HepG2 (cell line): ENCODE results near the gene EID3. TPM values are rescaled to one million over a fixed set of nuclear protein-coding genes. Genes with fewer than 3 reads are reported as not detected.

Experiments used
- AGO2 ChIP-seq: fragments of 200-400 bp; formaldehyde crosslinking; optimal IDR thresholded peaks from 2 replicates; pipeline ENCODE3; 2017; ENCODE audit warnings: mild to moderate bottlenecking, low read depth, low read length, moderate library complexity
- BORCS8-MEF2B ChIP-seq: sonication (generic); formaldehyde crosslinking; IDR thresholded peaks from 2 replicates; pipeline ENCODE4 v1.8.0; 2022; ENCODE audit warnings: mild to moderate bottlenecking, missing genetic modification reagents
- FOXK2 ChIP-seq: fragments of 450-650 bp; IDR thresholded peaks from 2 replicates; pipeline ENCODE4 v1.6.1; 2016
- HNRNPL ChIP-seq: fragments of 200-400 bp; formaldehyde crosslinking; IDR thresholded peaks from 2 replicates; pipeline ENCODE4 v1.6.1; 2017; ENCODE audit warnings: mild to moderate bottlenecking, low read depth, low read length
- JUND ChIP-seq: sonication (generic); formaldehyde crosslinking; IDR thresholded peaks from 2 replicates; pipeline ENCODE4 v1.8.0; 2022; ENCODE audit warnings: mild to moderate bottlenecking, missing genetic modification reagents
- MIXL1 ChIP-seq: IDR thresholded peaks from 2 replicates; pipeline ENCODE4 v1.6.1; 2016
- SALL1 ChIP-seq: sonication (generic); formaldehyde crosslinking; IDR thresholded peaks from 2 replicates; pipeline ENCODE4 v1.8.0; 2022; ENCODE audit warnings: mild to moderate bottlenecking, missing genetic modification reagents
- SMYD3 ChIP-seq: sonication (generic); formaldehyde crosslinking; IDR thresholded peaks from 2 replicates; pipeline ENCODE4 v1.8.1; 2023; ENCODE audit warnings: mild to moderate bottlenecking, missing genetic modification reagents
- ZBTB7B ChIP-seq: sonication (generic); formaldehyde crosslinking; IDR thresholded peaks from 2 replicates; pipeline ENCODE4 v1.4.0; 2020; ENCODE audit warnings: missing genetic modification reagents
- polyA plus RNA-seq, 8 experiments: library from polyadenylated mRNA; depleted of rRNA in 3 of 8; stranded (reverse) in 7 of 8; unstranded in 1 of 8; fragments of >200 nt; fragmentation: Illumina TruSeq in 4 of 8; extraction: Trizol in 4 of 8; gene quantifications; 2 replicates each; pipeline versions ENCODE4 v1.2.1 to v1.2.3, GENCODE V29; 2011 to 2016; ENCODE audit warnings: low read depth in 4 of 8, missing spikeins in 1 of 8, mixed read lengths in 1 of 8; ENCODE audit not compliant: insufficient read depth in 1 of 8
- total RNA-seq, 5 experiments: library from RNA; depleted of rRNA; stranded (reverse); fragments of >200 nt; fragmentation: Illumina TruSeq; extraction: Trizol; gene quantifications; 2 replicates each; pipeline ENCODE4 v1.2.3, GENCODE V29; 2016; ENCODE audit warnings: low read depth in 1 of 5
- TF ChIP-seq, protein P1 (sequence below): sonication (generic); formaldehyde crosslinking; IDR thresholded peaks from 2 replicates; pipeline ENCODE4 v1.5.0; 2020; ENCODE audit warnings: missing genetic modification reagents
- TF ChIP-seq, protein P2 (sequence below): sonication (generic); formaldehyde crosslinking; IDR thresholded peaks from 2 replicates; pipeline ENCODE4 v1.4.0; 2020; ENCODE audit warnings: missing genetic modification reagents
- TF ChIP-seq, protein P3 (sequence below): sonication (generic); formaldehyde crosslinking; IDR thresholded peaks from 2 replicates; pipeline ENCODE4 v1.5.0; 2020; ENCODE audit warnings: missing genetic modification reagents
- TF ChIP-seq, protein P4 (sequence below): sonication (generic); formaldehyde crosslinking; IDR thresholded peaks from 2 replicates; pipeline ENCODE4 v1.5.1; 2020; ENCODE audit warnings: mild to moderate bottlenecking, missing genetic modification reagents, moderate library complexity
- TF ChIP-seq, protein P5 (sequence below): sonication (generic); formaldehyde crosslinking; IDR thresholded peaks from 2 replicates; pipeline ENCODE4 v1.4.0; 2020; ENCODE audit warnings: missing genetic modification reagents
- TF ChIP-seq, protein P6 (sequence below): sonication (generic); formaldehyde crosslinking; conservative IDR thresholded peaks from 2 replicates; pipeline ENCODE4 v1.8.1; 2023; ENCODE audit warnings: missing genetic modification reagents
- TF ChIP-seq, protein P7 (sequence below): sonication (generic); formaldehyde crosslinking; IDR thresholded peaks from 2 replicates; pipeline ENCODE4 v1.4.0; 2020; ENCODE audit warnings: missing genetic modification reagents, low read depth, mild to moderate bottlenecking, borderline replicate concordance
- TF ChIP-seq, protein P8 (sequence below): sonication (generic); formaldehyde crosslinking; IDR thresholded peaks from 2 replicates; pipeline ENCODE4 v1.4.0; 2020; ENCODE audit warnings: missing genetic modification reagents

EID3 gene
- total and polyA plus RNA-seq, 2 of the 13 experiments (the other 11 are each of a cell fraction or from before 2014, with no cell fraction given), result 0.38 to 4.5 TPM

DNA sequence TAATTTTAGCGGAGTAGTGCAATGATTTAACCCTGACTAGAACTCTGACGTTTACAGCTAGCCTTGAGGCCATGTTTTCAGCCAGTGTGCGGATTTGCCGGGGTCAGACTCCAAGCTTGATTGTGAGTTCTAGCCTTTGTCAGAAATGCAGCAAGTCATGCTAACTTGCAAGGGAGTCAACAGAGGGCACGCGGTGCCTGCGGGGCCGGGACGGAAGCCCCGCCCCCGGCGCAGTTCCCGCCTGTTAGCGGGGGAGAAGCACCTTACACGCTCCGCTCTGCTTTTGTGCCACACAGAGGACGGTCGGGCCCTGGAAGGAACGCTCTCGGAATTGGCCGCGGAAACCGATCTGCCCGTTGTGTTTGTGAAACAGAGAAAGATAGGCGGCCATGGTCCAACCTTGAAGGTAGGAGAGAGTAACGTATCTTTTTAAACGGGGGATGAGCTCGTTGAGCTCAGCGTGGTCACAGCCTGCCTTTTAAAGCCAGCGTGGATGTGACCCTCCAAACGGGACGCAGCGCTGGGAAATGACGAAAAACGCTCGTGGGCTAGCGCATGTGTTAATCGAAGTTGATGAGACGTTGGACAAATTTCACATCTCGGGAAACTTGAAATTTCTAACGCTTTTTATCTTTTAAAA lies 14.8 kb upstream of the EID3 start (continued):
- TF ChIP-seq, protein P1, sequence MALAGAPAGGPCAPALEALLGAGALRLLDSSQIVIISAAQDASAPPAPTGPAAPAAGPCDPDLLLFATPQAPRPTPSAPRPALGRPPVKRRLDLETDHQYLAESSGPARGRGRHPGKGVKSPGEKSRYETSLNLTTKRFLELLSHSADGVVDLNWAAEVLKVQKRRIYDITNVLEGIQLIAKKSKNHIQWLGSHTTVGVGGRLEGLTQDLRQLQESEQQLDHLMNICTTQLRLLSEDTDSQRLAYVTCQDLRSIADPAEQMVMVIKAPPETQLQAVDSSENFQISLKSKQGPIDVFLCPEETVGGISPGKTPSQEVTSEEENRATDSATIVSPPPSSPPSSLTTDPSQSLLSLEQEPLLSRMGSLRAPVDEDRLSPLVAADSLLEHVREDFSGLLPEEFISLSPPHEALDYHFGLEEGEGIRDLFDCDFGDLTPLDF (CRISPR knock-in tag), result peak; percentile 88
- TF ChIP-seq, protein P2, sequence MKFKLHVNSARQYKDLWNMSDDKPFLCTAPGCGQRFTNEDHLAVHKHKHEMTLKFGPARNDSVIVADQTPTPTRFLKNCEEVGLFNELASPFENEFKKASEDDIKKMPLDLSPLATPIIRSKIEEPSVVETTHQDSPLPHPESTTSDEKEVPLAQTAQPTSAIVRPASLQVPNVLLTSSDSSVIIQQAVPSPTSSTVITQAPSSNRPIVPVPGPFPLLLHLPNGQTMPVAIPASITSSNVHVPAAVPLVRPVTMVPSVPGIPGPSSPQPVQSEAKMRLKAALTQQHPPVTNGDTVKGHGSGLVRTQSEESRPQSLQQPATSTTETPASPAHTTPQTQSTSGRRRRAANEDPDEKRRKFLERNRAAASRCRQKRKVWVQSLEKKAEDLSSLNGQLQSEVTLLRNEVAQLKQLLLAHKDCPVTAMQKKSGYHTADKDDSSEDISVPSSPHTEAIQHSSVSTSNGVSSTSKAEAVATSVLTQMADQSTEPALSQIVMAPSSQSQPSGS, result peak; percentile 82
- TF ChIP-seq, protein P3, sequence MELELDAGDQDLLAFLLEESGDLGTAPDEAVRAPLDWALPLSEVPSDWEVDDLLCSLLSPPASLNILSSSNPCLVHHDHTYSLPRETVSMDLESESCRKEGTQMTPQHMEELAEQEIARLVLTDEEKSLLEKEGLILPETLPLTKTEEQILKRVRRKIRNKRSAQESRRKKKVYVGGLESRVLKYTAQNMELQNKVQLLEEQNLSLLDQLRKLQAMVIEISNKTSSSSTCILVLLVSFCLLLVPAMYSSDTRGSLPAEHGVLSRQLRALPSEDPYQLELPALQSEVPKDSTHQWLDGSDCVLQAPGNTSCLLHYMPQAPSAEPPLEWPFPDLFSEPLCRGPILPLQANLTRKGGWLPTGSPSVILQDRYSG (CRISPR knock-in tag), result 0 out of 2 replicates have a peak, but pooled peaks have one; percentile 40
- TF ChIP-seq, protein P4, sequence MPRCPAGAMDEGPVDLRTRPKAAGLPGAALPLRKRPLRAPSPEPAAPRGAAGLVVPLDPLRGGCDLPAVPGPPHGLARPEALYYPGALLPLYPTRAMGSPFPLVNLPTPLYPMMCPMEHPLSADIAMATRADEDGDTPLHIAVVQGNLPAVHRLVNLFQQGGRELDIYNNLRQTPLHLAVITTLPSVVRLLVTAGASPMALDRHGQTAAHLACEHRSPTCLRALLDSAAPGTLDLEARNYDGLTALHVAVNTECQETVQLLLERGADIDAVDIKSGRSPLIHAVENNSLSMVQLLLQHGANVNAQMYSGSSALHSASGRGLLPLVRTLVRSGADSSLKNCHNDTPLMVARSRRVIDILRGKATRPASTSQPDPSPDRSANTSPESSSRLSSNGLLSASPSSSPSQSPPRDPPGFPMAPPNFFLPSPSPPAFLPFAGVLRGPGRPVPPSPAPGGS (CRISPR knock-in tag), result peak; percentile 83; the same call in 1 of the 2 replicates
- TF ChIP-seq FOXK2 (peak; percentile 85), MIXL1 (CRISPR knock-in tag) (peak; percentile 57; the same call in 1 of the 2 replicates), HNRNPL (peak; percentile 81), SALL1 (CRISPR knock-in tag) (peak; percentile 94), SMYD3 (CRISPR knock-in tag) (peak; percentile 95), AGO2 (peak; percentile 71), BORCS8-MEF2B (CRISPR knock-in tag) (peak; percentile 90), JUND (no peak), ZBTB7B (CRISPR knock-in tag) (peak; percentile 83; the same call in 1 of the 2 replicates)
- TF ChIP-seq, protein P5, sequence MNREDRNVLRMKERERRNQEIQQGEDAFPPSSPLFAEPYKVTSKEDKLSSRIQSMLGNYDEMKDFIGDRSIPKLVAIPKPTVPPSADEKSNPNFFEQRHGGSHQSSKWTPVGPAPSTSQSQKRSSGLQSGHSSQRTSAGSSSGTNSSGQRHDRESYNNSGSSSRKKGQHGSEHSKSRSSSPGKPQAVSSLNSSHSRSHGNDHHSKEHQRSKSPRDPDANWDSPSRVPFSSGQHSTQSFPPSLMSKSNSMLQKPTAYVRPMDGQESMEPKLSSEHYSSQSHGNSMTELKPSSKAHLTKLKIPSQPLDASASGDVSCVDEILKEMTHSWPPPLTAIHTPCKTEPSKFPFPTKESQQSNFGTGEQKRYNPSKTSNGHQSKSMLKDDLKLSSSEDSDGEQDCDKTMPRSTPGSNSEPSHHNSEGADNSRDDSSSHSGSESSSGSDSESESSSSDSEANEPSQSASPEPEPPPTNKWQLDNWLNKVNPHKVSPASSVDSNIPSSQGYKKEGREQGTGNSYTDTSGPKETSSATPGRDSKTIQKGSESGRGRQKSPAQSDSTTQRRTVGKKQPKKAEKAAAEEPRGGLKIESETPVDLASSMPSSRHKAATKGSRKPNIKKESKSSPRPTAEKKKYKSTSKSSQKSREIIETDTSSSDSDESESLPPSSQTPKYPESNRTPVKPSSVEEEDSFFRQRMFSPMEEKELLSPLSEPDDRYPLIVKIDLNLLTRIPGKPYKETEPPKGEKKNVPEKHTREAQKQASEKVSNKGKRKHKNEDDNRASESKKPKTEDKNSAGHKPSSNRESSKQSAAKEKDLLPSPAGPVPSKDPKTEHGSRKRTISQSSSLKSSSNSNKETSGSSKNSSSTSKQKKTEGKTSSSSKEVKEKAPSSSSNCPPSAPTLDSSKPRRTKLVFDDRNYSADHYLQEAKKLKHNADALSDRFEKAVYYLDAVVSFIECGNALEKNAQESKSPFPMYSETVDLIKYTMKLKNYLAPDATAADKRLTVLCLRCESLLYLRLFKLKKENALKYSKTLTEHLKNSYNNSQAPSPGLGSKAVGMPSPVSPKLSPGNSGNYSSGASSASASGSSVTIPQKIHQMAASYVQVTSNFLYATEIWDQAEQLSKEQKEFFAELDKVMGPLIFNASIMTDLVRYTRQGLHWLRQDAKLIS, result peak; percentile 58
- TF ChIP-seq, protein P6, sequence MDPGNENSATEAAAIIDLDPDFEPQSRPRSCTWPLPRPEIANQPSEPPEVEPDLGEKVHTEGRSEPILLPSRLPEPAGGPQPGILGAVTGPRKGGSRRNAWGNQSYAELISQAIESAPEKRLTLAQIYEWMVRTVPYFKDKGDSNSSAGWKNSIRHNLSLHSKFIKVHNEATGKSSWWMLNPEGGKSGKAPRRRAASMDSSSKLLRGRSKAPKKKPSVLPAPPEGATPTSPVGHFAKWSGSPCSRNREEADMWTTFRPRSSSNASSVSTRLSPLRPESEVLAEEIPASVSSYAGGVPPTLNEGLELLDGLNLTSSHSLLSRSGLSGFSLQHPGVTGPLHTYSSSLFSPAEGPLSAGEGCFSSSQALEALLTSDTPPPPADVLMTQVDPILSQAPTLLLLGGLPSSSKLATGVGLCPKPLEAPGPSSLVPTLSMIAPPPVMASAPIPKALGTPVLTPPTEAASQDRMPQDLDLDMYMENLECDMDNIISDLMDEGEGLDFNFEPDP, result 0 out of 2 replicates have a peak, but pooled peaks have one; percentile 10
- TF ChIP-seq, protein P7, sequence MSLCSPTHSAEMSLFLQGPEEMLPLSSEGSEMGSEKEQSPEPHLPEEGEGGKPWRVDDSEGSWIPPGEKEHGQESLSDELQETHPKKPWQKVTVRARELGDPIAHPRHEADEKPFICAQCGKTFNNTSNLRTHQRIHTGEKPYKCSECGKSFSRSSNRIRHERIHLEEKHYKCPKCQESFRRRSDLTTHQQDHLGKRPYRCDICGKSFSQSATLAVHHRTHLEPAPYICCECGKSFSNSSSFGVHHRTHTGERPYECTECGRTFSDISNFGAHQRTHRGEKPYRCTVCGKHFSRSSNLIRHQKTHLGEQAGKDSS (CRISPR knock-in tag), result peak; percentile 40; the same call in 1 of the 2 replicates
- TF ChIP-seq, protein P8, sequence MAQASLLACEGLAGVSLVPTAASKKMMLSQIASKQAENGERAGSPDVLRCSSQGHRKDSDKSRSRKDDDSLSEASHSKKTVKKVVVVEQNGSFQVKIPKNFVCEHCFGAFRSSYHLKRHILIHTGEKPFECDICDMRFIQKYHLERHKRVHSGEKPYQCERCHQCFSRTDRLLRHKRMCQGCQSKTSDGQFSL (CRISPR knock-in tag), result no peak
